ENCODE results near the gene ZNF574.

The ZNF574 gene

DNA sequence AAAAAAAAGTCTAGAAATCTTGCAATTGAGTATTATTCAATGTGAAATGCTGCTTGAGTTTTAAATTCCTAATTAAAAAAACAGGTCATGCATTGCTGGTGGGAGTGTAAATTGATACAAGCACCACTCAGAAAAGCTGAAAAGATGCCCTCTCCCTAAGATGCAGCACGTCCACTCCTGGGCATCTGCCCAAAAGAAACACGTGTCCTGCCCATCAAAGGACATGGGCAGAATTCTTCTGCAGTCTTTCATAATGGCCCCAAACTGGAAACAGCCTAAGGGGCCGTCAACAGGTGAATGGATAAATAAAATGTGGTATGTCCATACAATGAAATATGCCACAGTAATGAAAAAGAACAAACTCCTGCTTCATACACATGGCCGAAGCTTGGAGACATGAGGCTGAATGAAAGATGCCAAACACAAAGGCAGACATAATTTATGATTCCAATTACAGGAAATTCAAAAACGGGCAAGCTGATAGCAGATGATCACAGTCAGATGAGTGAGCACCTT lies 48.5 kb downstream of the ZNF574 start:
- no peak for DNase-seq (ENCODE audit: low read depth)

DNA sequence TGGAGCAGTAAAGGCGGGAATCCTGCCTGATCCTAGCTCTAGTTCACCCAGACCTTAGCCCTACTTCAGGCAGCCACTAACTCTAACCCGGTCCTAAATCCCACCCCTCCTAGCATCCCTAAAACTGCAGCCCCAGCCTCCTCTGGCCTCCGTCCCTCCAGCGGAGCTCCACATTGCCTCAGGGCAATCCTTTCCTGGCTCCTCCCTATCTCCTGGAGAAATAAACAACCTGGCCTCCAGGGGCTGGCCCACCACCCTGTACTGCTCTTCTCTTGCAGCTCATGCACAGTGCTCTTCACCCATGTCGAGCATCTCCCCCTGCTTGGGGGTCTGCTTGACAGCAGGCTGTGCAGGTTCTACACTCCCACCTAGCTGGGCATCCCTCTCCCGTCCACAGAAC lies 49.6 kb downstream of the ZNF574 start:
- DNase-seq (ENCODE audit: low read depth), result no peak

DNA sequence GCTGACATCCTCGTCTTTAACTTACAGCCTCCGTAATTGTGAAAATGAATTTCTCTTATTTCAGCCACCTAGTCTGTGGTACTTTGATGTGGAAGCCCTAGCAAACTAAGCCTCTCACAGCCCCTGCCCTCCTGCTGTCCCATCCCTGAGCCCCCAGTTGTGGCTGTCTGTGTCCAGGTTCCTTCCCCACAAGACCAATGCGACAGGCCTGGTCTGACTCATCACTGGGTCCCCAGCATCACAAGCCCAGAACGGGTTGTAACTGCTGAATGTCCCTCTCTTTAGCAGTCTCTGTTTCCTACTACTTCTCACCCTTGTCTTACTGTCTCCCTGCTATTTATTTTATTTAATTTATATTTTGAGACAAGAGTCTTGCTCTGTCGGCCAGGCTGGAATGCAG lies 50.6 kb downstream of the ZNF574 start:
- DNase-seq (ENCODE audit: low read depth), result no peak

DNA sequence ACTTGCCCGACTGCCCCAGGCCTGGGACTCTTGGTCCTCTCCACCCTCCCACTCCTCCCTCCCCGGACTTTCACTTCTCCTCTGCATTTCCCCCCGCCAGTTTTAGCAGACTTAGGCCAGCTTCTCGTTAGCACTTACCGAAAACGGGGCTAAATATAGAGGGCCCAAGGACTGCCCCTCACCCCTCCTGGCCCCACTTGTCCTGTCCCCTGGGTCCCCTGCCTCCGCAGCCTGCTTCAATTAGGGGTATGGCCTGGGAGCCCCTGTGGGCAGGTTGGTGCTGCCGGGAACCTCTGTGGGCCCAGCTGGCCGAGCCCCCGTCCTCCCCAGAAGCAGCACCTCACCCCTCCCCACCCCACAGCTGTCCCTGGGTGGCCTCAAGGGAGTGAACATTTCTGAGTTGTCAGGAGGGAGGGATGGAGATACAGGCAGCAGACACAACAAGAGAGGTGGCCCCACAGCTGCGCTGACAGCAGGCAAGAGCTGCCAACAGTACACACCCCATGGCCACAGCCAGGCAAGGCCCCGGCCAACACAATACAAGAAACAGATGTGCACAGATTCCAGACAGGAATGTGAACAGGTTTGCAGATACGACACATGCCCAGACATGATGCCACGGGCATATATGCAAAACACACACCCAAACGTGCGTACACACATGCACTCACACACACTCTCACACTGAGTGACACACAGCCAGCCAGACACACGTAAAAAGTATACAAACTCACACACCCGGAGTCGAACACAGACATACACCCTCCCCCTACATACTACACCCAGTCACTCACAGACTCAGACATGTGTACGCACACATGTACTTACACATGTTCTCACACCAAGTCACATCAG lies 53.7 kb downstream of the ZNF574 start:
- DNase-seq (ENCODE audit: low read depth), result no peak

DNA sequence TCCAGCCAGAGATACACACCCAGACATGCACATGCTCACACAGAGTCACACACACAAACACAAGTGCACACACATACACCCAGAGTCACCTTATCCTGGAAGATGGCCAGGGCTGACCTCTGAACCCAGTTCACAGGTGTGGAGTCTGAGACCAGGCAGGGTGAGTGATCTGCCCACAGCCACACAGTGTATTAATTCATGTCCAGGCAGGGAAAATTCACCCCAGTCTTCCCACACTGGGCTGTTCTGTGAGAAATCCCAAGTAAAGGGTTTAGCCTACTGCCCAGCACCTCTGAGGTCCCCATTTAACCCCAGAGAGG lies 54.2 kb downstream of the ZNF574 start:
- DNase-seq (ENCODE audit: low read depth), result no peak
